Astrocyte (in vitro differentiated cells and primary cell): ENCODE data around the gene ABCA4.

Experiments
- EZH2 ChIP-seq: IDR thresholded peaks from 2 replicates; pipeline ENCODE4 v1.6.1; 2012; ENCODE audit warnings: mild to moderate bottlenecking, low read length, inconsistent platforms; ENCODE audit not compliant: insufficient read depth
- TF ChIP-seq, protein P1 (sequence below): IDR thresholded peaks from 2 replicates; pipeline ENCODE4 v1.5.1; 2011; ENCODE audit warnings: low read depth, mild to moderate bottlenecking, inconsistent platforms, low read length, moderate library complexity; ENCODE audit not compliant: insufficient read depth

DNA sequence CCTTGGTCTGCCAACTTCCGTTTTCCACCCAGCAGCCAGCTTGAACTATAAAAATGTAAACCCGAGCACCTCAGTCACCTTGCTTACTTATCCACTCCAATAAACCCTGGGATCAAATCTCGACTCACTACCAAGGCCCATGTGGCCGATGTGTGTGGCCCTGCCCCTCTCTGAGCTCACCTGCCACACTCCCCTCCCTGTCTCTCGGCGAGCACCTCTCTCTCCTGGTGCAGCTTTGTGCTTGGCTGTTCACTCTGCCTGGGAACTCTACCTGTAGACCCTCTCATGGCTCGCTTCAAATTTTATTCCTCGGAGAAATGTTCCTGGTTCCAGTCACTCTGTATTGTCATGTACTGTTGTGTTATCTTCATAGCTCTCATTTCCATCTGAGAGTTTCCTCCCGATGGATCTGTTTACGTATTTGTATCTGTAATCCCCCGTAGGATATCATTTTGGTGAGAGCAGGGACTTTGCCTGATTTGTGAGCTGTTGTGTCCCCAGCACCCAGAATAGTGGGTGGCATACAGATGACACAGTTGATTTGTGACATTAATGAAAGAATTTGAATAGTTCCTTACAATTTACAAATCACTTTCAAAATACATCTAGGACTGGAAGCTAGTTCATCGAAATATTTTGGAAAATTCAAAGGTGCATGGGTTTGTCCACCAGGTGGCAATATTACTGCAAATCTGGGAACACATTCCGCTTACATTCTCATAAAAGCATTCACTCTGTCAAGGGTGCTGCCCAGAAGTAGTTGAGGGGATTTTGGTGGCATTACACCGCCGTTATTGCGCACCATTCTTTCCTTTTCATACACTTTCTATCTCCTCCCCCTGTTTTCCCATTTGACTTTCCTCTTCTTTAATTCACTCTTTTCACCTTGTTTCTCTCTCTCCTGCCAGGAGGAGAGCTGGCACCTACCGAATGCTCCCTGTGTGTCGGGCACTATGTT, 95.3 kb downstream of the ABCA4 start:
- TF ChIP-seq, protein P1, sequence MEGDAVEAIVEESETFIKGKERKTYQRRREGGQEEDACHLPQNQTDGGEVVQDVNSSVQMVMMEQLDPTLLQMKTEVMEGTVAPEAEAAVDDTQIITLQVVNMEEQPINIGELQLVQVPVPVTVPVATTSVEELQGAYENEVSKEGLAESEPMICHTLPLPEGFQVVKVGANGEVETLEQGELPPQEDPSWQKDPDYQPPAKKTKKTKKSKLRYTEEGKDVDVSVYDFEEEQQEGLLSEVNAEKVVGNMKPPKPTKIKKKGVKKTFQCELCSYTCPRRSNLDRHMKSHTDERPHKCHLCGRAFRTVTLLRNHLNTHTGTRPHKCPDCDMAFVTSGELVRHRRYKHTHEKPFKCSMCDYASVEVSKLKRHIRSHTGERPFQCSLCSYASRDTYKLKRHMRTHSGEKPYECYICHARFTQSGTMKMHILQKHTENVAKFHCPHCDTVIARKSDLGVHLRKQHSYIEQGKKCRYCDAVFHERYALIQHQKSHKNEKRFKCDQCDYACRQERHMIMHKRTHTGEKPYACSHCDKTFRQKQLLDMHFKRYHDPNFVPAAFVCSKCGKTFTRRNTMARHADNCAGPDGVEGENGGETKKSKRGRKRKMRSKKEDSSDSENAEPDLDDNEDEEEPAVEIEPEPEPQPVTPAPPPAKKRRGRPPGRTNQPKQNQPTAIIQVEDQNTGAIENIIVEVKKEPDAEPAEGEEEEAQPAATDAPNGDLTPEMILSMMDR = peak; percentile 91
- TF ChIP-seq EZH2 = no peak
